Epidermal melanocyte (primary cell): ENCODE measurements around the gene RAB30.

Source experiments
- DNase-seq: peaks from one replicate; pipeline ENCODE4 v3.0.0; 2011; ENCODE audit warnings: low spot score; ENCODE audit not compliant: insufficient read length

Gene RAB30

GRCh38 chr11:83070731-83071566 lies 748 bp downstream of the RAB30 start:
- DNase-seq: no peak

- no peak for DNase-seq
Measured at GRCh38 chr11:83070044-83070701, 1.5 kb downstream of the RAB30 start.

GRCh38 chr11:83069441-83070043 lies 2.2 kb downstream of the RAB30 start:
- DNase-seq: no peak

GRCh38 chr11:83068568-83068967 lies 3.1 kb downstream of the RAB30 start:
- no peak for DNase-seq

GRCh38 chr11:83064011-83064410 lies 7.7 kb downstream of the RAB30 start:
- DNase-seq: no peak

- DNase-seq: no peak
Measured at GRCh38 chr11:83063073-83063754, 8.5 kb downstream of the RAB30 start.

- no peak for DNase-seq
Measured at GRCh38 chr11:83061883-83062282, 9.8 kb downstream of the RAB30 start.

- DNase-seq: no peak
Measured at GRCh38 chr11:83060965-83061364, 10.7 kb downstream of the RAB30 start.

GRCh38 chr11:83057721-83058120 lies 14.0 kb downstream of the RAB30 start:
- DNase-seq: no peak

GRCh38 chr11:83056611-83057010 lies 15.1 kb downstream of the RAB30 start:
- no peak for DNase-seq

GRCh38 chr11:83056204-83056603 lies 15.5 kb downstream of the RAB30 start:
- DNase-seq: no peak

- no peak for DNase-seq
Measured at GRCh38 chr11:83054904-83055380, 16.8 kb downstream of the RAB30 start.

GRCh38 chr11:83054001-83054400 lies 17.7 kb downstream of the RAB30 start:
- no peak for DNase-seq

GRCh38 chr11:83051760-83052671 lies 19.7 kb downstream of the RAB30 start:
- peak; percentile 64 for DNase-seq

GRCh38 chr11:83047515-83048225 lies 24.0 kb downstream of the RAB30 start:
- DNase-seq: no peak

GRCh38 chr11:83046621-83047172 lies 25.0 kb downstream of the RAB30 start:
- DNase-seq: no peak

- DNase-seq: no peak
Measured at GRCh38 chr11:83044958-83045712, 26.6 kb downstream of the RAB30 start.

- no peak for DNase-seq
Measured at GRCh38 chr11:83042964-83043711, 28.6 kb downstream of the RAB30 start.
